Hepatocyte (in vitro differentiated cells): Measurements from ENCODE around the gene CPLANE2. TPM values are rescaled to one million over a fixed set of nuclear protein-coding genes. Genes with fewer than 3 reads are reported as not detected.
"Not testable (repeated sequence)": the region's sequence is repeated elsewhere in the genome, so short reads cannot be mapped to it uniquely, and the experiment has no call there.

Experiments
- DNase-seq: peaks from one replicate; pipeline ENCODE4 v3.0.0-alpha.2; 2016; ENCODE audit warnings: low spot score
- H2AFZ ChIP-seq: fragments of 200-600 bp; sonication (generic); 2 replicates; pipeline ENCODE4 v1.6.0; 2016; ENCODE audit warnings: antibody characterized with exemption, mild to moderate bottlenecking
- H3K27ac ChIP-seq: fragments of 200-600 bp; sonication (generic); 2 replicates; pipeline ENCODE4 v1.5.1; 2016; ENCODE audit warnings: mild to moderate bottlenecking
- H3K27me3 ChIP-seq: fragments of 200-600 bp; sonication (generic); 2 replicates; pipeline ENCODE4 v1.6.1; 2016
- H3K36me3 ChIP-seq: fragments of 200-600 bp; sonication (generic); replicated peaks from 2 replicates; pipeline ENCODE4 v1.5.1; 2016; ENCODE audit warnings: low read depth; ENCODE audit not compliant: insufficient read depth
- H3K4me1 ChIP-seq: fragments of 200-600 bp; sonication (generic); 2 replicates; pipeline ENCODE4 v1.5.1; 2016; ENCODE audit warnings: mild to moderate bottlenecking, moderate library complexity; ENCODE audit not compliant: insufficient read depth
- H3K4me2 ChIP-seq: fragments of 200-600 bp; sonication (generic); 2 replicates; pipeline ENCODE4 v1.6.0; 2016
- H3K4me3 ChIP-seq: fragments of 200-600 bp; sonication (generic); 2 replicates; pipeline ENCODE4 v1.5.1; 2016; ENCODE audit warnings: mild to moderate bottlenecking
- H3K79me2 ChIP-seq: fragments of 200-600 bp; sonication (generic); 2 replicates; pipeline ENCODE4 v1.6.0; 2017; ENCODE audit warnings: mild to moderate bottlenecking
- H3K9me2 ChIP-seq: fragments of 200-600 bp; sonication (generic); replicated peaks from 2 replicates; pipeline ENCODE4 v1.6.0; 2017; ENCODE audit warnings: mild to moderate bottlenecking; ENCODE audit not compliant: insufficient read depth
- H3K9me3 ChIP-seq: fragments of 200-600 bp; sonication (generic); 2 replicates; pipeline ENCODE4 v1.5.1; 2016; ENCODE audit warnings: low read depth, mild to moderate bottlenecking
- H4K20me1 ChIP-seq: fragments of 200-600 bp; sonication (generic); 2 replicates; pipeline ENCODE4 v1.6.0; 2016; ENCODE audit warnings: mild to moderate bottlenecking; ENCODE audit not compliant: insufficient read depth, poor library complexity, severe bottlenecking
- CTCF ChIP-seq: fragments of 200-600 bp; sonication (generic); IDR thresholded peaks from 2 replicates; pipeline ENCODE4 v1.5.1; 2016; ENCODE audit warnings: antibody characterized with exemption, mild to moderate bottlenecking; ENCODE audit not compliant: poor library complexity
- EZH2 ChIP-seq: fragments of 200-600 bp; sonication (generic); IDR thresholded peaks from 2 replicates; pipeline ENCODE4 v1.6.1; 2016; ENCODE audit warnings: antibody characterized with exemption, mild to moderate bottlenecking, borderline replicate concordance
- EZH2phosphoT487 ChIP-seq: fragments of 200-600 bp; sonication (generic); IDR thresholded peaks from one replicate; pipeline ENCODE4 v1.6.1; 2018; ENCODE audit warnings: antibody characterized with exemption, mild to moderate bottlenecking, low read depth, moderate library complexity; ENCODE audit not compliant: unreplicated experiment, severe bottlenecking
- WGBS: methylation state at CpG from one replicate; pipeline ENCODE4 v1.1.6; 2016; ENCODE audit warnings: low lambda C conversion rate; ENCODE audit errors: missing lambda C conversion rate; 5-methylcytosine and 5-hydroxymethylcytosine counted together
- polyA plus RNA-seq: library from polyadenylated mRNA; unstranded; fragments of >200 nt; fragmentation: Nextera tagmentation; extraction: Ambion mirVana; gene quantifications from 2 replicates; pipeline ENCODE4 v1.2.1, GENCODE V29; 2016
- total RNA-seq: library from RNA; depleted of rRNA; stranded (reverse); fragments of >200 nt; gene quantifications from 2 replicates; pipeline ENCODE4 v1.2.3, GENCODE V29; 2014

Gene CPLANE2
- total and polyA plus RNA-seq, 2 experiments from 2014 or later, result 5.4 to 6.6 TPM

- H3K4me3 ChIP-seq, result no peak overlapping the region
- no peak overlapping the region for H3K27ac ChIP-seq
- no peak overlapping the region for H3K4me2 ChIP-seq
- no peaks in the 10 kb centered on the region for H3K4me1 ChIP-seq
- no peaks in the 10 kb centered on the region for H3K9me3 ChIP-seq
- H3K27me3 ChIP-seq, result no peaks in the 10 kb centered on the region
- TF ChIP-seq EZH2, result no peak
- TF ChIP-seq EZH2phosphoT487, result no peak
- no peak for TF ChIP-seq CTCF
- H3K79me2 ChIP-seq, result peaks cover 37% of the 10 kb centered on the region
- no peak overlapping the region for H2AFZ ChIP-seq
- no peaks in the 10 kb centered on the region for H3K36me3 ChIP-seq
- H3K9me2 ChIP-seq, result no peaks in the 10 kb centered on the region
- H4K20me1 ChIP-seq, result no peaks in the 10 kb centered on the region
- WGBS, result 99% methylated on average over 9 of the region's 9 CpGs
- no peak for DNase-seq
These were observed 21.7 kb upstream of the CPLANE2 start for GRCh38 chr1:16258591-16259135.

GRCh38 chr1:16257968-16258367, 21.0 kb upstream of the CPLANE2 start:
- H3K79me2 ChIP-seq, result peaks cover 37% of the 10 kb centered on the region
- H3K27me3 ChIP-seq, result no peaks in the 10 kb centered on the region
- no peak overlapping the region for H3K4me2 ChIP-seq
- 89% methylated on average over 3 of the region's 3 CpGs for WGBS
- no peak for TF ChIP-seq EZH2
- TF ChIP-seq CTCF, result no peak
- H3K36me3 ChIP-seq, result no peaks in the 10 kb centered on the region
- no peak for DNase-seq
- H3K4me3 ChIP-seq, result no peak overlapping the region
- no peaks in the 10 kb centered on the region for H3K4me1 ChIP-seq
- H3K27ac ChIP-seq, result no peak overlapping the region
- H3K9me3 ChIP-seq, result no peaks in the 10 kb centered on the region
- no peaks in the 10 kb centered on the region for H3K9me2 ChIP-seq
- no peaks in the 10 kb centered on the region for H4K20me1 ChIP-seq
- no peak overlapping the region for H2AFZ ChIP-seq

- H3K79me2 ChIP-seq, result peaks cover 33% of the 10 kb centered on the region
- 89% methylated on average over 3 of the region's 3 CpGs for WGBS
- DNase-seq, H4K20me1 ChIP-seq, H3K27ac ChIP-seq, H3K4me3 ChIP-seq, H3K4me2 ChIP-seq, H2AFZ ChIP-seq, H3K9me3 ChIP-seq, H3K9me2 ChIP-seq, H3K36me3 ChIP-seq, H3K4me1 ChIP-seq, H3K27me3 ChIP-seq: not testable (repeated sequence)
These were observed 20.6 kb upstream of the CPLANE2 start for GRCh38 chr1:16257556-16257955.

GRCh38 chr1:16256478-16256877, 19.5 kb upstream of the CPLANE2 start:
- Histone ChIP-seq H3K4me3 (no peak overlapping the region), H3K27me3 (no peaks in the 10 kb centered on the region), H3K36me3 (no peaks in the 10 kb centered on the region), H3K4me2 (no peak overlapping the region), H3K9me2 (no peaks in the 10 kb centered on the region), H4K20me1 (no peaks in the 10 kb centered on the region), H3K9me3 (no peaks in the 10 kb centered on the region), H3K4me1 (no peaks in the 10 kb centered on the region), H2AFZ (no peak overlapping the region), H3K79me2 (peaks cover 23% of the 10 kb centered on the region), H3K27ac (no peak overlapping the region)
- WGBS, result 83% methylated on average over 4 of the region's 4 CpGs
- no peak for TF ChIP-seq EZH2
- TF ChIP-seq CTCF, result no peak
- no peak for TF ChIP-seq EZH2phosphoT487
- DNase-seq, result no peak
